Ecto neural progenitor cell (in vitro differentiated cells): ENCODE data around the gene TMEM255A.

ENCODE experiments used
- DNase-seq: peaks from one replicate; pipeline ENCODE4 v3.0.0-alpha.2; 2018; ENCODE audit warnings: low spot score

The TMEM255A gene

GRCh38 chrX:120264341-120264740 lies 46.9 kb downstream of the TMEM255A start:
- no peak for DNase-seq

- DNase-seq = no peak
These were observed 48.2 kb downstream of the TMEM255A start for GRCh38 chrX:120262859-120263708.

GRCh38 chrX:120260369-120260768 lies 50.9 kb downstream of the TMEM255A start:
- no peak for DNase-seq

GRCh38 chrX:120253784-120254183 lies 57.5 kb downstream of the TMEM255A start:
- no peak for DNase-seq

GRCh38 chrX:120251471-120252011 lies 59.7 kb downstream of the TMEM255A start:
- DNase-seq = peak; percentile 45

GRCh38 chrX:120250522-120251271 lies 60.6 kb downstream of the TMEM255A start, which contains the start of gene ZBTB33:
Gene ZBTB33 (plus strand): TSS chrX:120250812. CDS start chrX:120253416, 2,604 bp downstream.
- DNase-seq = peak; percentile 90

GRCh38 chrX:120244735-120245498 lies 66.3 kb downstream of the TMEM255A start:
- DNase-seq = peak; percentile 69

- no peak for DNase-seq
These were observed 66.9 kb downstream of the TMEM255A start for GRCh38 chrX:120244395-120244734.

GRCh38 chrX:120242813-120243212 lies 68.4 kb downstream of the TMEM255A start:
- no peak for DNase-seq

- no peak for DNase-seq
These were observed 72.3 kb downstream of the TMEM255A start for GRCh38 chrX:120238933-120239332.

- DNase-seq = no peak
These were observed 74.4 kb downstream of the TMEM255A start for GRCh38 chrX:120236687-120237479.

GRCh38 chrX:120235284-120235683 lies 76.0 kb downstream of the TMEM255A start:
- no peak for DNase-seq

GRCh38 chrX:120228187-120228908 lies 82.9 kb downstream of the TMEM255A start:
- DNase-seq = no peak

- no peak for DNase-seq
These were observed 86.9 kb downstream of the TMEM255A start for GRCh38 chrX:120224388-120224787.

GRCh38 chrX:120223374-120223773 lies 87.9 kb downstream of the TMEM255A start:
- no peak for DNase-seq

GRCh38 chrX:120213438-120214265 lies 97.6 kb downstream of the TMEM255A start:
- DNase-seq = peak; percentile 61
